GM19193 (cell line): ENCODE results near the gene AVP.

Experiments used
- POLR2A ChIP-seq: IDR thresholded peaks from 4 replicates; pipeline ENCODE4 v1.6.1; 2011; ENCODE audit not compliant: insufficient read depth, insufficient read length; ENCODE audit errors: extremely low read depth

AVP gene

GRCh38 chr20:3084283-3084985 is at the start of gene AVP:
Gene AVP, minus strand, starts transcription at chr20:3084724. Its CDS starts 50 bp downstream, at chr20:3084674.
- TF ChIP-seq POLR2A = no peak

DNA sequence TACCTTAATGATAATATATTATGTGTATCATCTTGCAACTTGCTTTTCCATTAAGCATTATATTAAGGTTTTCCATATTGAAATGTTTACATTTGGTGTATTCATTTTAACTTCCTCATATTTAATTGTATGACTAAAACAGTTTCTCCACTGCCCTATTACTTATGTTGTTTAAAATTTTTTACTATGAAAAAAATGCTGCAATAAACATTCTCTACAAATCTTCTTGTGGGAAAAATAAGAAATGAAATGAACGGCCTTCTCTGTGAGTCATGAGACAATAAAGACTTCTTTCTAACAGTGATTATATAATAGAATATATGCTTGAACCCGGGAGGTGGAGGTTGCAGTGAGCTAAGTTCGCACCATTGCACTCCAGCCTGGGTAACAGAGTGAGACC is 49.6 kb upstream of the AVP start:
- no peak for TF ChIP-seq POLR2A

- no peak for TF ChIP-seq POLR2A
These were observed 48.6 kb upstream of the AVP start for GRCh38 chr20:3133155-3133554.

DNA sequence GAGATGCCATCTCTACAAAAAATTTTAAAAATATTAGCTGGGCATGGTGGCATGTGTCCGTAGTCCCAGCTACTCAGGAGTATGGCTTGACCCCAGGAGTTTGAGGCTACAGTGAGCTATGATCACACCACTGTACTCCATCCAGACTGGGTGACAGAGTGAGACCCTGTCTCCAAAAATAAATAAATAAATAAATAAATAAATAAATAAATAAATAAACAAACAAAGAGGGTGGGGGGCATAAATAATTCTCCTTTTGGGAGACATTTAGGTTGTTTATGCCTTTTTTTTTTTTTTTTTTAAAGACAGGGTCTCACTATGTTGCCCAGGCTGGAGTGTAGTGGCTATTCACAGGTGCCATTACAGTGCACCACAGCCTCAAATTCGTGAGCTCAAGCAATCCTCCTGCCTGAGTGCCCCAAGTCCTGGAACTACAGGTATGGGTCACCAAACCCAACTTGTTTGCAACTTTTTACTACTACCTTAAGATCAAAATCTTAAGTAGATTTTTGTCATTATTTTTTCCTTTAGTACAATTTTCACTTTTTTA is 45.6 kb upstream of the AVP start:
- no peak for TF ChIP-seq POLR2A

GRCh38 chr20:3129094-3129493 is 44.6 kb upstream of the AVP start:
- no peak for TF ChIP-seq POLR2A

DNA sequence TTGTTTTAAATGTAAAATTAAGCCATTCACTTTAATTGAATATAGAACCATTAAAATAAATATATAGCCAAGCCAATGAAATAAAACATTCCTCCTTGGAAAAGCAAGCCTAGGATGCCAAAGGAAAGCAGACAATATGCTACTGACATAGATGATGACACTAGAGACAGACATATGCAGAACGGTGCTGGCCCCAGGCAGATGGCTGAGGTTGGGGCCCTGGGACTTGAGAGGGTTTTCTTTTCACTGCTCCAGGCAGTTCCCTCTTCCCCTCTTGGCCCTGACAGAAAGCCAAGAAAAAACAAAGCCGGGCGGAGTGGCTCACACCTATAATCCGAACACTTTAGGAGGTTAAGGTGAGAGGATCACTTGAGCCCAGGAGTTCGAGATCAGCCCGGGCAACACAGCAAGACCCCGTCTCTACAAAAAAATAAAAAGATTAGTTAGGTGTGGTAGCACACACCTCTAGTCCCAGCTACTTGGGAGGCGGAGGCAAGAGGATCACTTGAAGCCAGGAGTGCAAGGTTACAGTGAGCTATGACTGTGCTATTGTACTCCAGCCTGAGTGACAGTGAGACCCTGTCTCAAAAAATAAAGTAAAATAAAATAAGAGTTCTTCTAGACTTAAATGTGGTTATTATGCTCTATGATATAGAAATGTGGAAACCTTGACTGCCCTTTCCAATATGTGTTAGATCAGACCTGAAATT is 43.9 kb upstream of the AVP start:
- TF ChIP-seq POLR2A = no peak

GRCh38 chr20:3126527-3126859 is 42.0 kb upstream of the AVP start:
- TF ChIP-seq POLR2A = no peak

DNA sequence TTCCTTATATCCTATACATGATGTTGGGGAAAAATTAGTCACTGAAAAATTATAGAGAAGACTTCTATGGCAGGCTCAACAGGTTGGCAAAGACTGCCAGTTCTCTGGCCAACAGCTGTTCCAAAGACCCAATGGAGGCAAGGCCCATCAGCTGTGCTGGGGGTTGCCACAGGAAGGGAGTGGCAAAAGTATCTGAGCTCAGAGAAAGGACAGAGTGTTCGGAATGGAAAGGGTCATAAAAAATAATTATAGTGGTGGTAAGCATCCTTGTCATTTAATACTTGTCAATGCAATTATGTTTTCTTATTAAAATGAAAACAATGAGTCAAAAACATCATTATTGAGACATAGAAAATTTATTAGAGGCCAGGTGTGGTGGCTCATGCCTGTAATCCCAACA is 39.0 kb upstream of the AVP start:
- TF ChIP-seq POLR2A = no peak

DNA sequence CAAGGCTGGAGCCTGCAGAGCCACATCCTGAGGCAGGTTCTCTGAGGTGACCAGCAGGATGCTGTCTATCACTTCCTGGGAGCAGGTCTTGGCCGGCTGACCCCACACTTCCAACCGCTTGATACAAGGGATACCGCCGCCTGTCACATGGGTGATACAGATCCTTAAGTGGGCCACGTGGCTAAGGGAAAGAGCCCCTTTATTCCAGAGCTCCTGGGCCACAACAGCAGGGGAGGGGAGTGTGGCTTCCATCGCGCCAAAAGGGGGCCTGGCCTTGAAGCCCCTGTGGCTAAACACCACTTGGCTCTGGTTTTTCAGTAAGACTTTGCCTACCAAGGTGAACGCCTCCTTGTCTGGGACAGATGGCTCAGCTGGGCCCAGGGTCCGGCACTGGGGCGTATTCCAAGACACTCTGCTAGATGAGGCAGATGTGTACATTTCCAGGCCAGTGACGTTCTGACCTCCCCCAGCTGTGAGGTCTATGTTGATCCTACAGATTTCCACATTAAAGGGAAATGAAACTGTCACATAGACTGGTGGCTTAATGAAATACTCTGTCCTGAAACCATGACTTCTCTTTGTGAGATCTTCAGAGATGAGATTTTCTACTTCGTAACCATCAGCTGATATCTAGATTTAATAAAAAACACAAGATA is 37.6 kb upstream of the AVP start:
- TF ChIP-seq POLR2A = no peak

GRCh38 chr20:3121271-3121911 is 36.9 kb upstream of the AVP start:
- no peak for TF ChIP-seq POLR2A

DNA sequence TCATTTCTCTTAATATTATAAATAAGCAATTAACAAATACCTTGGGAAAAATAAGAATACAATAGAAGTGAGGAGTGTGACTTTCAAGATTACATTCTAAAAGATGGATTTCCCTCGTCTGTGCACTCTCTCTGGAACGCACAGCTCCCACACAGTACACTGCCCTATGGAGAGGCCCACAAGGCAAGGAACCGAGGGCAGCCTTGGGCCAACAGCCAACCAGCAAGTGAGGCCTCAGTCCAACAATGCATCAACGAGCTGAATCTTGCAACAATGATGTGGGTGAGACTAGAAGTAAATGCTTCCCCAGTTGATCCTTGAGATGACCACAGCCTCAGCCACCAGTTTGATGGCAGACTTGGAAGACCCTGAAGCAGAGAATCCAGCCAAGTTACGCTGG is 34.5 kb upstream of the AVP start:
- TF ChIP-seq POLR2A = no peak

DNA sequence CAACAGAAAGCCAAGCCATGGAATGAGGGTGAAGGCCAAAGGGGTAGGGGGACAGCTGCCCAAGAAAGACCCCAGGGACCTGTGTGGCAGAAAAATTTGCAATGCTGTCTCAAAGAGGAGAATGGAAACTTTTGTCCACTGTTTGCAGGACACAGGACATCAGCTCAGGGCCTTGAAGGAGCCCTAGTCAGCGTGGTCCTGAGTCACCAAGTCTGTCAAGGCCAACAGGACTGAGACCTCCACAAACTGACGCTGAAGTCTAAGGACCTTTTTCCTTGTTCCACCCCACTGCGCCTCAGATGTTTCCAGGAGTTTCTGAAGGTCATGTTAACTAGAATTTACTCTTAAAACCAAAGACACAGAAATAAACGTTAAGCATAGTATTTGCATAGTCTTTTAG is 31.8 kb upstream of the AVP start:
- no peak for TF ChIP-seq POLR2A

- TF ChIP-seq POLR2A = no peak
These were observed 30.9 kb upstream of the AVP start for GRCh38 chr20:3115190-3116107.

DNA sequence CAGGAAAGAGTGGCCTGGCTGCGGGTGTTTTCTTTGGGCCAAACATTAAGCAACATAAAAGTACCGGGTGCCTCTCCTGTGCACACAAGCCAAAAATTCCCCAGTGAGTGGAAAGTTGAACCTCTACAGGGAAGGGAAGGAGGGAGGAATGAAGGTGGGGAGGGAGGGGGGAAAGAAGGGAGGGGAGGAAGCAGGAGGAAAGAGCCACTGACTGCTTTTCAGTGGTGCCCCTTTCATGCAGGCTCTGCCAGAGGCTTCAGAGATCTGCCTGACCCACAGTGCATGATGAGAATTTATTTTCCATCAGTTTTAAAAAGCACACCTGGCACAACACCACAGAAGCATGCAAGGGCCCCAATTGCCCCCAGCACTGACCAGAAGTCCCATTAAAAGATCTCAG is 27.5 kb upstream of the AVP start:
- TF ChIP-seq POLR2A = no peak

DNA sequence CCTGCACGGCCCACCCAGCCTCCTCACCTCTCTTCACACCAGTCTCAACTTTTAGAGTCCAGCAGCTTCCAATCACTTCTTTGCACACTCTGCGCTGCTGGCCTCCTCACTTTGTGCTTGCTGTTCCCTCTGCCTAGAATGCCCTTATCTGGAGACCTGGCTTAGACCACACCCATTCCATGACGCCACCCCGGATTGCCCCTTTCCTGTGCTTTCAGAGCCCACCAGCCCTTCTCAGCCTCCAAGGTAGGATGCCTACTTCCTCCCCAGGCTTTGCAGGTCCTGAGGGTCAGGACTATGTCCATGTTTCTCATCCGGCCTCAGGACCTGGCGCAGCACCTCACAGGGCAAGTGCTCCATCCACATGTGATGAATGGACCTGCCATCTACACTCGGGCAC is 27.0 kb upstream of the AVP start:
- no peak for TF ChIP-seq POLR2A
